ENCODE data around the gene DGKI. TPM values are rescaled to one million over a fixed set of nuclear protein-coding genes. Genes with fewer than 3 reads are reported as not detected.
A peak's percentile ranks its signal among the peaks of the same experiment; 100 is the strongest.

The DGKI gene
- total RNA-seq, 1 donor = under 0.01 TPM

Small RNA genes within 50 kb of the gene (small RNA-seq; reads per million reads assigned to genes)
- 75.9 reads per million, percentile 97 among the genes with 10 or more reads in this experiment for gene AC090498.1

Other genes with a start within 250 kb of the DGKI start
- gene CREB3L2, start 155.1 kb upstream of the DGKI start, total RNA-seq = 25.0 TPM
- gene AKR1D1, start 229.5 kb upstream of the DGKI start, total RNA-seq = not detected

Data from hematopoietic multipotent progenitor cell (in vitro differentiated cells).